SK-N-SH (cell line): Measurements from ENCODE around the gene ZNF253. TPM values are rescaled to one million over a fixed set of nuclear protein-coding genes. Genes with fewer than 3 reads are reported as not detected.

ENCODE experiments used
- CTCF ChIA-PET: fragments of 300-600, 350-600 bp; formaldehyde crosslinking; extraction: SDS; loops from one replicate; lab custom pipeline; 2021; lab: Yijun Ruan, JAX
- POLR2A ChIA-PET: fragments of 350-600 bp; sonication (Branson Sonifier 250); formaldehyde crosslinking; extraction: SDS; loops from one replicate; lab custom pipeline; 2020; ENCODE audit warnings: antibody characterized with exemption, inconsistent platforms; lab: Yijun Ruan, JAX
- DNase-seq: peaks from one replicate; pipeline ENCODE4 v3.0.0; 2012
- H2AFZ ChIP-seq: fragments of 200-600 bp; sonication (generic); 2 replicates; pipeline ENCODE4 v1.8.1; 2016; ENCODE audit warnings: antibody characterized with exemption, mild to moderate bottlenecking, low read depth
- H3F3A ChIP-seq: fragments of 200-600 bp; sonication (generic); replicated peaks from 2 replicates; pipeline ENCODE3; 2016; ENCODE audit warnings: antibody characterized with exemption, mild to moderate bottlenecking; ENCODE audit not compliant: insufficient read depth
- H3K27ac ChIP-seq, 2 experiments: fragments of 200-500 bp in 1 of 2; fragments of 200-600 bp in 1 of 2; sonication (Bioruptor generic) in 1 of 2; sonication (generic), shearing (Covaris generic) in 1 of 2; 2 replicates each; pipeline versions ENCODE4 v1.5.1 to v1.6.1; 2014 to 2016; ENCODE audit warnings: low read depth in 2 of 2, inconsistent platforms in 1 of 2, low read length in 1 of 2, mild to moderate bottlenecking in 1 of 2, mixed read lengths in 1 of 2
- H3K27me3 ChIP-seq: fragments of 200-600 bp; sonication (generic), shearing (Covaris generic); 2 replicates; pipeline ENCODE4 v1.6.1; 2016; ENCODE audit warnings: mixed run types; ENCODE audit not compliant: insufficient read depth
- H3K36me3 ChIP-seq, 2 experiments: fragments of 200-500 bp in 1 of 2; fragments of 200-600 bp in 1 of 2; sonication (Bioruptor generic) in 1 of 2; sonication (generic) in 1 of 2; replicated peaks in 1 of 2; 2 replicates each; pipeline versions ENCODE3 to v1.5.1; 2014 to 2016; ENCODE audit warnings: low read length in 1 of 2, mild to moderate bottlenecking in 1 of 2; ENCODE audit not compliant: insufficient read depth in 2 of 2, control insufficient read depth in 1 of 2
- H3K4me1 ChIP-seq, 2 experiments: fragments of 200-500 bp in 1 of 2; fragments of 200-600 bp in 1 of 2; sonication (Bioruptor generic) in 1 of 2; sonication (generic), shearing (Covaris generic) in 1 of 2; 2 replicates each; pipeline versions ENCODE4 v1.5.1 to v1.6.1; 2014 to 2016; ENCODE audit warnings: low read depth in 1 of 2, low read length in 1 of 2, mixed run types in 1 of 2; ENCODE audit not compliant: insufficient read depth in 2 of 2, control insufficient read depth in 1 of 2
- H3K4me2 ChIP-seq: fragments of 200-600 bp; sonication (generic), shearing (Covaris generic); 2 replicates; pipeline ENCODE4 v1.6.1; 2017; ENCODE audit warnings: mixed run types
- H3K4me3 ChIP-seq, 2 experiments: fragments of 200-500 bp in 1 of 2; fragments of 200-600 bp in 1 of 2; sonication (Bioruptor generic) in 1 of 2; sonication (generic), shearing (Covaris generic) in 1 of 2; 2 replicates each; pipeline versions ENCODE4 v1.5.1 to v1.8.1; 2014 to 2016; ENCODE audit warnings: low read depth in 2 of 2, inconsistent platforms in 1 of 2, low read length in 1 of 2, mild to moderate bottlenecking in 1 of 2, mixed read lengths in 1 of 2, moderate library complexity in 1 of 2
- H3K79me2 ChIP-seq: fragments of 200-600 bp; sonication (generic); 2 replicates; pipeline ENCODE4 v1.8.1; 2017; ENCODE audit warnings: mild to moderate bottlenecking; ENCODE audit not compliant: insufficient read depth
- H3K9ac ChIP-seq: fragments of 200-600 bp; sonication (generic); 2 replicates; pipeline ENCODE4 v1.6.1; 2017; ENCODE audit warnings: mixed run types
- H3K9me2 ChIP-seq: fragments of 200-600 bp; sonication (generic); 2 replicates; pipeline ENCODE4 v1.6.1; 2017; ENCODE audit warnings: mixed run types
- H3K9me3 ChIP-seq: fragments of 200-600 bp; sonication (generic); 2 replicates; pipeline ENCODE4 v1.6.1; 2017; ENCODE audit warnings: mixed run types, mild to moderate bottlenecking, moderate library complexity
- H4K20me1 ChIP-seq: fragments of 200-600 bp; sonication (generic); 2 replicates; pipeline ENCODE4 v1.6.1; 2017; ENCODE audit warnings: mild to moderate bottlenecking, mixed run types; ENCODE audit not compliant: insufficient read depth
- CTCF ChIP-seq: fragments of 200-600 bp; sonication (generic); IDR thresholded peaks from 2 replicates; pipeline ENCODE4 v1.6.1; 2017; ENCODE audit warnings: antibody characterized with exemption, mild to moderate bottlenecking, moderate library complexity
- FOSL2 ChIP-seq: IDR thresholded peaks from 2 replicates; pipeline ENCODE4 v1.4.0; 2012; ENCODE audit warnings: low read depth, mild to moderate bottlenecking, moderate library complexity, borderline replicate concordance
- FOXJ3 ChIP-seq: sonication (generic); formaldehyde crosslinking; IDR thresholded peaks from 2 replicates; pipeline ENCODE4 v1.5.1; 2020; ENCODE audit warnings: mild to moderate bottlenecking, missing genetic modification reagents
- GABPA ChIP-seq: IDR thresholded peaks from 2 replicates; pipeline ENCODE4 v1.4.0; 2012; ENCODE audit warnings: low read depth, mild to moderate bottlenecking
- IRF3 ChIP-seq: fragments of 150-350 bp; IDR thresholded peaks from 2 replicates; pipeline ENCODE4 v1.6.1; 2016; ENCODE audit warnings: mild to moderate bottlenecking, low read depth, low read length
- JUND ChIP-seq: IDR thresholded peaks from 2 replicates; pipeline ENCODE4 v1.4.0; 2012
- MAX ChIP-seq: IDR thresholded peaks from 2 replicates; pipeline ENCODE4 v1.4.0; 2012; ENCODE audit warnings: low read depth
- MEF2A ChIP-seq: IDR thresholded peaks from 2 replicates; pipeline ENCODE4 v1.4.0; 2012; ENCODE audit warnings: low read depth, borderline replicate concordance
- MXI1 ChIP-seq: IDR thresholded peaks from 2 replicates; pipeline ENCODE4 v1.6.1; 2012; ENCODE audit warnings: mild to moderate bottlenecking, low read depth, low read length, improper control_type of control experiment
- NRF1 ChIP-seq: IDR thresholded peaks from 2 replicates; pipeline ENCODE4 v1.6.1; 2012; ENCODE audit warnings: low read depth, mild to moderate bottlenecking, low read length
- PBX3 ChIP-seq: IDR thresholded peaks from 2 replicates; pipeline ENCODE4; 2012
- RCOR1 ChIP-seq: fragments of 150-350 bp; IDR thresholded peaks from 2 replicates; pipeline ENCODE4 v1.6.1; 2017; ENCODE audit warnings: antibody characterized with exemption, low read length
- RXRA ChIP-seq: IDR thresholded peaks from 2 replicates; pipeline ENCODE4 v1.4.0; 2012; ENCODE audit warnings: low read depth, mild to moderate bottlenecking, borderline replicate concordance
- TAF1 ChIP-seq: IDR thresholded peaks from 2 replicates; pipeline ENCODE4 v1.6.1; 2012; ENCODE audit warnings: low read depth, mild to moderate bottlenecking, low read length, moderate library complexity, borderline replicate concordance
- TCF12 ChIP-seq: IDR thresholded peaks from 2 replicates; pipeline ENCODE4 v1.4.0; 2012
- USF1 ChIP-seq: IDR thresholded peaks from 2 replicates; pipeline ENCODE4 v1.4.0; 2012; ENCODE audit warnings: low read depth, borderline replicate concordance
- WGBS: methylation state at CpG from one replicate; pipeline ENCODE4 v1.1.6; 2017; ENCODE audit warnings: low lambda C conversion rate; 5-methylcytosine and 5-hydroxymethylcytosine counted together
- polyA plus RNA-seq, 3 experiments: library from polyadenylated mRNA; depleted of rRNA; stranded (reverse); fragments of >200 nt; gene quantifications; 2 replicates each; pipeline ENCODE4 v1.2.3, GENCODE V29; 2012

The ZNF253 gene
- polyA plus RNA-seq, 1 of the 3 experiments (the other 2 are of a cell fraction) = 0.79 TPM

- CTCF ChIA-PET = no interaction called here
- POLR2A ChIA-PET = no interaction called here
These were observed 48.3 kb upstream of the ZNF253 start for GRCh38 chr19:19817357-19817756.

GRCh38 chr19:19820774-19821320, 44.8 kb upstream of the ZNF253 start:
- no peaks in the 10 kb centered on the region for H3K27me3 ChIP-seq
- no peaks in the 10 kb centered on the region; a peak in 1 of 4 replicates for H3K4me1 ChIP-seq
- peak overlapping the region; percentile 89 to 92 for H3K27ac ChIP-seq
- peaks cover 54% of the 10 kb centered on the region for H3K79me2 ChIP-seq
- peak overlapping the region; percentile 92 for H3K4me2 ChIP-seq
- H3K4me3 ChIP-seq = peak overlapping the region; percentile 58 to 82
- POLR2A ChIA-PET = interaction anchor here (1.2 to 2.3 kb wide), 9 partner anchors 8 to 231 kb away, joined by 3 to 40 read pairs (median 9); partner anchors contain the start of genes ZNF101, ZNF14, ZNF253 and ZNF93
- no peaks in the 10 kb centered on the region for H3K9me2 ChIP-seq
- H3K9ac ChIP-seq = peak overlapping the region; percentile 93
- H2AFZ ChIP-seq = peak overlapping the region; percentile 100
- H3K36me3 ChIP-seq = peaks cover 7 to 31% of the 10 kb centered on the region in 2 experiments
- CTCF ChIA-PET = interaction anchor here (0.6 to 1.5 kb wide), 3 partner anchors 11 to 1614 kb away, joined by 3 to 6 read pairs (median 4); no protein-coding TSS in a partner anchor
- H3F3A ChIP-seq = peaks cover 13% of the 10 kb centered on the region
- no peak for DNase-seq
- peaks cover 8% of the 10 kb centered on the region; the same call in 1 of the 2 replicates for H3K9me3 ChIP-seq
- no peaks in the 10 kb centered on the region for H4K20me1 ChIP-seq
- 10% methylated on average over 17 of the region's 17 CpGs for WGBS
- TF ChIP-seq USF1 (no peak), CTCF (no peak), TCF12 (no peak), JUND (no peak), RXRA (no peak), RCOR1 (no peak), PBX3 (no peak), MXI1 (no peak), FOSL2 (no peak), MAX (no peak), TAF1 (no peak), MEF2A (no peak), FOXJ3 (CRISPR knock-in tag) (no peak), NRF1 (no peak), IRF3 (no peak)

More at GRCh38 chr19:19817357-19817756, 48.3 kb upstream of the ZNF253 start:
- no peak overlapping the region for H3K9ac ChIP-seq
- H3K27me3 ChIP-seq = no peaks in the 10 kb centered on the region
- H3F3A ChIP-seq = peaks cover 11% of the 10 kb centered on the region
- H3K9me2 ChIP-seq = no peaks in the 10 kb centered on the region
- DNase-seq = no peak
- no peak overlapping the region for H2AFZ ChIP-seq
- peaks cover 86% of the 10 kb centered on the region for H3K79me2 ChIP-seq
- no peaks in the 10 kb centered on the region; a peak in 1 of 4 replicates for H3K4me1 ChIP-seq
- 90% methylated on average over 3 of the region's 3 CpGs for WGBS
- no peak overlapping the region for H3K4me3 ChIP-seq
- no peak overlapping the region for H3K27ac ChIP-seq
- H3K36me3 ChIP-seq = peaks cover 12 to 53% of the 10 kb centered on the region in 2 experiments
- H3K4me2 ChIP-seq = no peak overlapping the region
- H4K20me1 ChIP-seq = no peaks in the 10 kb centered on the region
- TF ChIP-seq PBX3 = no peak
- TF ChIP-seq GABPA = no peak
- H3K9me3 ChIP-seq = no peaks in the 10 kb centered on the region
